ENCODE measurements around the gene NBL1. TPM values are rescaled to one million over a fixed set of nuclear protein-coding genes. Genes with fewer than 3 reads are reported as not detected.

NBL1 gene
- total RNA-seq, 1 donor from 2014 or later: 159 TPM

GRCh38 chr1:19665186-19665495 lies 21.0 kb downstream of the NBL1 start:
- no peak overlapping the region for H3K27ac Mint-ChIP-seq (ENCODE audit: unreplicated experiment)
- no peaks in the 10 kb centered on the region for H3K36me3 Mint-ChIP-seq (ENCODE audit: low read depth)
- peaks cover 6% of the 10 kb centered on the region for H3K4me1 Mint-ChIP-seq (ENCODE audit: low read depth)
- DNase-seq (ENCODE audit: low spot score): no peak
- peaks cover 47% of the 10 kb centered on the region for H3K27me3 Mint-ChIP-seq (ENCODE audit: low read depth)
- TF ChIP-seq, protein P1, sequence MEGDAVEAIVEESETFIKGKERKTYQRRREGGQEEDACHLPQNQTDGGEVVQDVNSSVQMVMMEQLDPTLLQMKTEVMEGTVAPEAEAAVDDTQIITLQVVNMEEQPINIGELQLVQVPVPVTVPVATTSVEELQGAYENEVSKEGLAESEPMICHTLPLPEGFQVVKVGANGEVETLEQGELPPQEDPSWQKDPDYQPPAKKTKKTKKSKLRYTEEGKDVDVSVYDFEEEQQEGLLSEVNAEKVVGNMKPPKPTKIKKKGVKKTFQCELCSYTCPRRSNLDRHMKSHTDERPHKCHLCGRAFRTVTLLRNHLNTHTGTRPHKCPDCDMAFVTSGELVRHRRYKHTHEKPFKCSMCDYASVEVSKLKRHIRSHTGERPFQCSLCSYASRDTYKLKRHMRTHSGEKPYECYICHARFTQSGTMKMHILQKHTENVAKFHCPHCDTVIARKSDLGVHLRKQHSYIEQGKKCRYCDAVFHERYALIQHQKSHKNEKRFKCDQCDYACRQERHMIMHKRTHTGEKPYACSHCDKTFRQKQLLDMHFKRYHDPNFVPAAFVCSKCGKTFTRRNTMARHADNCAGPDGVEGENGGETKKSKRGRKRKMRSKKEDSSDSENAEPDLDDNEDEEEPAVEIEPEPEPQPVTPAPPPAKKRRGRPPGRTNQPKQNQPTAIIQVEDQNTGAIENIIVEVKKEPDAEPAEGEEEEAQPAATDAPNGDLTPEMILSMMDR (IDR thresholded peaks at IDR 0.05): no peak
- H3K9me3 Mint-ChIP-seq (ENCODE audit: low read depth): no peaks in the 10 kb centered on the region
- peak overlapping the region; percentile 54 for H3K4me3 Mint-ChIP-seq (ENCODE audit: unreplicated experiment)

GRCh38 chr1:19665496-19666465 lies 21.7 kb downstream of the NBL1 start:
- Mint-ChIP-seq H3K27ac (ENCODE audit: unreplicated experiment) (no peak overlapping the region), H3K4me3 (ENCODE audit: unreplicated experiment) (peak overlapping the region; percentile 55), H3K4me1 (ENCODE audit: low read depth) (peaks cover 6% of the 10 kb centered on the region), H3K9me3 (ENCODE audit: low read depth) (no peaks in the 10 kb centered on the region), H3K27me3 (ENCODE audit: low read depth) (peaks cover 49% of the 10 kb centered on the region), H3K36me3 (ENCODE audit: low read depth) (no peaks in the 10 kb centered on the region)
- no peak for DNase-seq (ENCODE audit: low spot score)
- TF ChIP-seq, protein P1 (IDR thresholded peaks at IDR 0.05): no peak

- H3K36me3 Mint-ChIP-seq (ENCODE audit: low read depth): no peaks in the 10 kb centered on the region
- H3K27me3 Mint-ChIP-seq (ENCODE audit: low read depth): peaks cover 55% of the 10 kb centered on the region
- H3K4me1 Mint-ChIP-seq (ENCODE audit: low read depth): peaks cover 3% of the 10 kb centered on the region
- no peak for DNase-seq (ENCODE audit: low spot score)
- H3K27ac Mint-ChIP-seq (ENCODE audit: unreplicated experiment): no peak overlapping the region
- TF ChIP-seq, protein P1 (IDR thresholded peaks at IDR 0.05): no peak
- no peaks in the 10 kb centered on the region for H3K9me3 Mint-ChIP-seq (ENCODE audit: low read depth)
- no peak overlapping the region for H3K4me3 Mint-ChIP-seq (ENCODE audit: unreplicated experiment)
These were observed 24.8 kb downstream of the NBL1 start for GRCh38 chr1:19668888-19669287.

- H3K4me1 Mint-ChIP-seq (ENCODE audit: low read depth): peaks cover 3% of the 10 kb centered on the region
- H3K4me3 Mint-ChIP-seq (ENCODE audit: unreplicated experiment): no peak overlapping the region
- no peaks in the 10 kb centered on the region for H3K9me3 Mint-ChIP-seq (ENCODE audit: low read depth)
- peaks cover 56% of the 10 kb centered on the region for H3K27me3 Mint-ChIP-seq (ENCODE audit: low read depth)
- TF ChIP-seq, protein P1 (IDR thresholded peaks at IDR 0.05): no peak
- no peak for DNase-seq (ENCODE audit: low spot score)
- no peaks in the 10 kb centered on the region for H3K36me3 Mint-ChIP-seq (ENCODE audit: low read depth)
- H3K27ac Mint-ChIP-seq (ENCODE audit: unreplicated experiment): no peak overlapping the region
These were observed 26.7 kb downstream of the NBL1 start for GRCh38 chr1:19670787-19671186.

- TF ChIP-seq, protein P1 (IDR thresholded peaks at IDR 0.05): no peak
- H3K4me3 Mint-ChIP-seq (ENCODE audit: unreplicated experiment): no peak overlapping the region
- DNase-seq (ENCODE audit: low spot score): no peak
- H3K27me3 Mint-ChIP-seq (ENCODE audit: low read depth): peaks cover 45% of the 10 kb centered on the region
- no peaks in the 10 kb centered on the region for H3K36me3 Mint-ChIP-seq (ENCODE audit: low read depth)
- H3K9me3 Mint-ChIP-seq (ENCODE audit: low read depth): no peaks in the 10 kb centered on the region
- no peak overlapping the region for H3K27ac Mint-ChIP-seq (ENCODE audit: unreplicated experiment)
- H3K4me1 Mint-ChIP-seq (ENCODE audit: low read depth): no peaks in the 10 kb centered on the region
These were observed 28.1 kb downstream of the NBL1 start for GRCh38 chr1:19672237-19672636.

All from chondrocyte (in vitro differentiated cells).